HG03520 (cell line): ENCODE data around the gene LEMD1.

Source experiments
- ATAC-seq: cut with Tn5 transposase; IDR thresholded peaks from one replicate; pipeline ENCODE4 v1.9.1; 2021; ENCODE audit warnings: mild to moderate bottlenecking, moderate library complexity; ENCODE audit not compliant: unreplicated experiment

The LEMD1 gene

DNA sequence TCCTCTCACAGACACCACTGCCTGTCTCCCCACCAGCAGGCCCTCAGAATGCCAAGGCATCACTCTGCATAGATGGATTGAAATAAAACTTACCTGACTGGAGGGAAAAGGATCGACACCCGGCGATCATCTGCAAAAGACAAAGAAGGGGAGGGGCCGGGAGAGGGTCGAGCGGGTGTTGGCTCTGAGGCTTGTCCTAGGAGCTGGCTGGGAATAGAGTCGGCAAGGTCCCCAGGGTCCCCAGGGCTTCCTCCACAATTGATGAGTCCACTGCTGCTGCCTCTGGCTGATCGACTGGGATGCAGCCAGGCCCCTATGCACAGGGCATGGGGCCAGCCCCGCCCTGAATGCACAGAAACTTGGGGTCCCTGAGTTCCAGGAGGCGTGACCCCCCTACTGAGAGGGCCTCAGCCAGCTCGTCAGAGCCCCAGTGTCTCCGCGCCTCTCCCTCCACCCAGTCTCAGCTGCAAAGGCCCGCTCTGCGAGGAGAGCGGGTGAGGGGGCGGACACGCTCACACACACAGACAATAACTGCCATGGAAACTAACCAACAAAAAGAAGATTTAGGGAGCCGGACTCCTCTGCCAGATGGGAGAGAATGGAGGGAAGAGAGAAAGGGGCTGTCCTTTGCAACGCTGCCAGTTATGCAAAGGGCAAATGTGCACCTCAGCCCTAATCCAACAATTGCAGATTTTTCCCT is 65.3 kb downstream of the LEMD1 start, which contains the start of gene KLHDC8A:
Gene KLHDC8A (minus strand): TSS at position 483 of the 700 bp plus-strand sequence. CDS start 13,318 bp downstream, outside the sequence.
- ATAC-seq = no peak

DNA sequence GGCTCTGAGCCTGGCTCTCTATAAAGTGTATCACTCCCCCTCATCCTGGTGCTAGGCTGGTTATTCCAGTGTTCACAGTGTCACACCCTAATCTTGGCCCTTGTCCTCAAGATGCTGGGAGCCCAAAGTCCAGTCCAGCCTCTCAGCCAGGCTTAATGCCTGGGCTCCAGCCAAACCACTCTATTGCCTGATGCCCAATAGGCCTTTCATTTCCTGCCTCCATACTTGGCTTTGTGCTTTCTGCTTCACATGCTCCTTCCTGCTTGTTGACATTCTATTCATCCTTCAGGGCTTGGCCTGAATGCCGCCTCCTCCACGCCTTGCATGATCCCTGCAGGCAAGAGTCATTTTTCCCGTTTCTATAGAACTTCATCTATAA is 66.8 kb downstream of the LEMD1 start:
- ATAC-seq = no peak

DNA sequence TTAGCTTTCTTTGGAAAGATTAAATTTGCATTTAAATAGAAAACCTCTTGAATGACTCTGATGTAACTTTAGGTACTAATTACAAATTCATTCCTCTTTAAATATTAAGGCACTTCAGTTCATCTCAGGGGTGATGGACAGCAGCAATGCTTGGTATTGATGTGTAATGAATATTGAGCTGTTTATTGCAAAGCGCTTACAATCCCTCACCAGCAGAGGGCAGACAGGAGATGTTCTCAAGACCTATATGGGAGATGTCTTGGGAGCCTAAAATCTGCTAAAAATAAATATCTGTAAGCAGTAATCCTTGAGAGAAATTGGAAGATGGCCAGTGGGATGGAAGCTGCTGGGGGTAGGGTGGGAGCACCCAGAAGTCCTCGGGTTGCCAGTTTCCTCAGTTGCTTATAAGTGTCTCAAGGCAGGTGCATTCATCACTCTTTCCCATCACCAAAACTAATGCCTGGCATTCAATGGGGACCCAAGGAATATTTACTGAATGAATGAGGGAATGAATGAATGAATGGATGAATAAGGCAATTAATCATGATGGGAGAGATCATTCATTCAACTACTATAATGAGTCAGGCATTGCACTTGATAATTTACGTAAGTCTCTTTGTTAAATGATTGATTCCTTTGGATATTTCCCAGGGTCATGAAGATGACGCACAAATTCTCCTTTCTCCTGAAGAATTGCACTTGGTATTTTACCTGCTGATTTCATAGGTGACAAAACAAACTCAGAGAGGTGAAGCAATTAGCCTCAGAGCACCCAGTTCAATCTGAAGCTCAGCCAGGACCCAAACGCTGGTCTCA is 67.4 kb downstream of the LEMD1 start:
- ATAC-seq = no peak

DNA sequence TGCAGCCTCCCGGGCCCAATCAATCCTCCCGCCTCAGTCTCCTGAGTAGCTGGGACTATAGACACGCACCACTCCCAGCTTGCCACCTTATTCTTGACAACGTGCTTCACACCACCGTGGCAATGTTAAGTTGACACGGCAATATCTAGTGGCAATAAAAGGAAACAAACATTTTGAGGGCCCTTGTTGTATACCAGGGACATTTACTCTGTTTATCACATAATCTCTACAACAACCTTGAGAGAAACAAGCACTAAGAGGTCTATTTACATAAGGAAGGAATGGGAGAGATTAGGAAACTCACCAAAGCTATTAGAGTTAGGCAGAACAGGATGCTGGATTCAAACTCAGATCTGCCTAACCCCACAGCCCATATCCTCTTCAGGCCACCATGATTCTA is 68.2 kb downstream of the LEMD1 start:
- no peak for ATAC-seq

DNA sequence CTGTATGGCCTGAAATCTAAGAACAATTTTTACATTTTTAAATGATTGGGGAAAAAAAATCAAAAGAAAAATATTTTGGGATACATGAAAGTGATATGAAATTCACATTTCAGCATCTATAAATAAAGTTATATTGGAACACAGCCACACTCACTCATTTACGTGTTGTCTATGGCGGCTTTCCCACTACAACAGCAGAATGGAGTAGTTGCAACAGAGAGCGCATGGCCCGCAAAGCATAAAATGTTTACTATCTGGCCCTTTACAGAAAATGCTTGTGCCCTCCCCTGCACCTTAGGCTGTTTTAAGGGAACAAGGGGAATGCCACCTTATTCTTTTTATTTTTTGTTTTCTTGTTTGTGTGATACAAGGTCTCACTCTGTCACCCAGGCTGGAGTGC is 68.7 kb downstream of the LEMD1 start:
- ATAC-seq = no peak

DNA sequence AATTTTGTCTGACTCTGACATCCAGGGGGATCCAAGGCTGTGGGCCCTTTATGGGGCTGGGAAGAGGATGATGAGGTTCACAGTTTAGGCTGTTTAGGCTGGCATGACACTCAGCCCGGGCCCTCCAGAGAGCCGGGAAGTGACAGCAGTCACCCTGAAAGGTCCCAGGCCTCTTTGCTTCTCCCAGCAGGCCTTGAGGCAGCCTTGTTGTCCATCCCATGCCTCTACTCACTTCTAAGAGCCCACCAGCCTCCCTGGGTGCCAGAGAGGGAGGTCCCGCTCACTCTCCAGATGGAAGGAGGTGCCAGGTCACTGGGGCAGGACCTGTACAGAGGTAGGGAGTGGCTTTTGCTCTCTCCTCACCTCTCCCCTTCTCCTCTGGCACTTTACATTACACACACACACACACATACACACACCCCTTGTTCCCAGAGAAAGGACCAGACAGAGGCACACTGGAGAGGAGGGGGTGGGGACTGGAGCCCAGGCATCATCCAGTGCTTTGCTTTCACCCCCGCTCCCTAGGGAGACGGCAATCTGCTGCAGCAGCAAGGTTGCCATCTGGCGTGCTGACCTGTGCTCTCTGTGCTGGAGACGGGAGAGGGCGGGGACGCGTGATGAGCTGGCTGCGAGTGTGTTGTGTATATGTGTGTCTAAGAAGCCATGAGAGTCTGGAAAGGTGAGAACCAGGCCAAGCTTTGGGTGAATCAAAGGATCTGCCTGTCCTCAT is 69.7 kb downstream of the LEMD1 start:
- no peak for ATAC-seq

DNA sequence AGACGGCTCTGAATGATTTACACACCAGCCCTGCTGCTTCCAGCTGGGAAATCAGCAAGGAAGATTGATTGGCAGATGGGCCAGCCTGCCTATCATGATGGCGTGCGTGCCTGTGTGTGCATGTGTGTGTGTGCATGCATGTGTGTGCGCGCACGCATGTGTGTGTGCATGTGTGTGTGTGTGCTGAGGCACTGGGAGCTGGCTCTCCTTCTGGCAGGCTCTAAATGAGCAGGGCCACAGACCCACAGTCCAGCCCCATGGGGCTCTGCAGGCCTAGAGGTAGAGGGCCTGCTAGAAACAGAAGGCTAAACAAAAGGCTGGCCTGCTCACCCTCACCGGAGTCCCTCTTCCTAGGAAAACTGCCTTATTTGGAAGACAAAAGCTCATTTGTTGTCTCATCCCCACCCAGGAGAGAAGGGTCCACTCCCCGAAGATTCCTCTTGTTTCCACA is 71.1 kb downstream of the LEMD1 start:
- ATAC-seq = no peak

DNA sequence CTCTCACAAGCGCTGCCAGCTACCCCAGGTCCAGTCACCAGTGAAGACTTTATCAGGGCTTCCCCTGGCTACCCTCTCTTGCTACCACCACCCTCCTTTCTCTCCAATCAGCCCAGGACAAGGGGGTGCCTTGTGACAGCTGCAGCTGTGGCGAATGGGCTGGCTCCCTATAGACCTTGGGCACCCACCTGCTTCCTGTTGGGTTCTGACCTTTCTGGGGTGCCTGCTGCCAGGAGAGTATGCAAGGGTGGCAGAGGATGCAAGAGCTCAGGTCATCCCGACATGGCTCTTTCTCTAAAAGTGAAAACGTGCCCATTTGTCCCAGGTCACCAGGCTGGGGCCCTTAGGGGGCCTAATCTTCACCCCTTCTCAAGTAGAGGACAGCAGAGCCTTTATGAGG is 71.7 kb downstream of the LEMD1 start:
- no peak for ATAC-seq

DNA sequence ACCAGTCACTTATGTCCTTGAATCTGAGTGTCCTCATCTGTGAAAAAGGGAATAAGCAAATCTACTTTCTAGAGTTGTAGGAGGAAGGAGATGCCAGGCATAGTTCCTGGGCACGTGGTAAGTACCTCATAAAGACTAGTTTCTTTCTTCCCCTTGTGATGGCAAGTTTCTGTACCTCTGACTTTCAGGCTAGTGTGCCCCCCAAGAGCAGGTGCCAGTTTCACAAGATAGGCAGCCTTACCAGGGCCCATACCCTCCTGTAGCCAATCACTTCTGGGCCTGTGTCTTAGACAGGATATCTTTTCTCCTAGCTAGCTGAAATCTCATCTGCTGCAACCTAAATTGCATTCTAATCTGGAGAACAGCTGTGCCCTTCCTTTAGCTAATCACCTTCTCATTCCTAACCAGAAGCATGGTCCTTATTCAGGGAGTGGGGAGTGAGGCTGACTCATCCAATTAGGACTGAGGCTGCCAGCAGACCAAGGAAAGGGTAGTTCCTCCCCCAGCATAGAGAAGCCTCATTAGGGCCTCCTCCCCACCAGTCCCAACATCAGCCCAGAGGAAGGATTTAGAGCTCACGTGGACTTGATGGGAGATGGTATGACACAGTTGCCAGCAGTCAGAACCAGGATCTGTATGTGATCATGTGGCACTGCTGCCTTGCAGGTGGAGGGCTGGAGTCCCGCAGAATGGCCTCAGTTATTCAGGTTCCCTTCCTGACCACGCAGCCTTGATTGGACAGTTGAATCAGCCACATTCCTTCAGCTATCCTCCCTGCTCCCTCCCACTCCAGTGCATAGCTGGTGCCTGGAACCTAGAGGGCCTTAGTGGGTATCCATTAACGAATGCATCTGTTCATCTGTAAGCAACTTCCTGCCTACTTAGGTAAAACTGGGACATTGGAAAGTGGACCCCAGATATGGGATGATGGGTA is 73.0 kb downstream of the LEMD1 start:
- ATAC-seq = no peak

DNA sequence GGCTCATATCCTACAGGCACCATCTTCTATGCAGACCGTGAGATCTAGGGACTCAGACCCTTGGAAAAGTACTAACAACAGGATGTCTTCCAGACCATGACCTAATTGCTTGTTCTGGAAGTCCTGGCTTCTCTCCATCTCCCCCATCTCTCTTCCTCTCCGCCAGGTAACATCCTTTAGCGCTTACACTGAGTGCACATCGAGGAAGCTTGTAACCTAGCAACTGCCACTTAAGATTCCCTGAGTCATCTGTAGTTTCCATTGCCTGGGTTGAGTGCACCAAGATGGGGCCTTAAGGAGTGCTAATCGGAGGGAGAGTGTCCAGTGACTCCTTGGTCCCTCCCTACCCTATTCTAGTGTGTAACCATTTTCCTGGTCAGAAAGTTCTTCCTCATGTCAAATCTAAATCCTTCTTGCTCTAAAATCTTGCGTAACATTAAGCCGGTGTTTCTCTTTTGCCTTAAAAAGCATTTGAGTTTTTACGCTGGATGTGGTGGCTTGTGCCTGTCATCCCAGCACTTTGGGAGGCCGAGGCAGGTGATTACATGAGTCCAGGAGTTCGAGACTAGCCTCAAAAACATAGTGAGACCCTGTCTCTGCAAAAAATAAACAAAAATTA is 74.8 kb downstream of the LEMD1 start:
- ATAC-seq = no peak

DNA sequence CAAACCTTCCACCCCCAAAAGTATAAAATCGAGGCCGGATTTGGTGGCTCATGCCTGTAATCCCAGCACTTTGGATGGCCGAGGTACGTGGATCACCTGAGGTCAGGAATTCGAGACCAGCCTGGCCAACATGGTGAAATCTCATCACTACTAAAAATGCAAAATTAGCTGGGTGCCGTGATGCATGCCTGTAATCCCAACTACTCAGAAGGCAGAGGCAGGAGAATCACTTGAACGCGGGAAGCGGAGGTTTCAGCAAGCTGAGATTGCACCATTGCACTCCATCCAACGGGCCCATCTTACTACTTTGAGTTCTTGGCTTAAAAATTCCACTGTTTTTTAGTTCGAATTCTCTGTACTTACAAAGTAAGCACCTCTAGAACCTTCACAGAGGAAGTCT is 76.1 kb downstream of the LEMD1 start:
- ATAC-seq = no peak

DNA sequence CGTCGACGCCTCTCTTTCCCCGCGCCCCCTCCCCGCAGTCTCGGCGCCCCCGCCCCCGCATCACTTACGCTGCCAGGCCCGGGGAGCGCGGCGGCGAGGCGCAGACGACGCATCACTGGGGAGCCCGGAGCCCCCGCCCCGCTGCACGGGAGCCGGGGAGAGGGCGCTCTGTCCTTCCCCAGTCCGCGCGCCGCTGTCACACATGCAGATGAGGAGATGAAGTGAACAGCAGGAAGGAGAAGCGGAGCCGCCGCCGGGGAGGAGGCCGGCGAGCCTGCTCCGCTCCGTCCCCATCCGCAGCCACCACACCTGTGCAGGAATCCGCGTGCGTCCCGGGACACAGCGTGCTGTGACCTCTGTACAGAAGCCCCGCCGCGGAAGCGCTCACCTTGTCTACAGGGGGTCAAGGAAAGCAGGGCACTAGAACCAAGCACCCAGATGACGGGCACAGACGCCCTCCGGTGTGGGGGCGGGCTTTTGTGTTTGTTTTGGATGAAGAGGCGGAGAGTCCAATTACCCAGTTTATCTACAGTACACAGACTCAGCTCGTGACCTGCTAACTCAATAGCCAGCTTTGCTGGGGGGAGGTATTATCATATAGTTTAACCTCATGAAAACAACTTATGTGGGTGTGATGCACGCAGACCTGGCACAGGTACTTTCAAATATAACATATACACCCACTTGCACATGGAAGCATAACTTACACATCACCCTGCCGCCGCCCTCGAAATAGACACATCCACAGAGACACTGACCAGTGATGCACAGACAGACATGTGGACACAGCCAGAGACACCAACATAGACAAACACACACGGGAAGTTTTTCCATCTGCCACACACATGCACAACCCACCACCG is 77.6 kb downstream of the LEMD1 start:
- no peak for ATAC-seq

DNA sequence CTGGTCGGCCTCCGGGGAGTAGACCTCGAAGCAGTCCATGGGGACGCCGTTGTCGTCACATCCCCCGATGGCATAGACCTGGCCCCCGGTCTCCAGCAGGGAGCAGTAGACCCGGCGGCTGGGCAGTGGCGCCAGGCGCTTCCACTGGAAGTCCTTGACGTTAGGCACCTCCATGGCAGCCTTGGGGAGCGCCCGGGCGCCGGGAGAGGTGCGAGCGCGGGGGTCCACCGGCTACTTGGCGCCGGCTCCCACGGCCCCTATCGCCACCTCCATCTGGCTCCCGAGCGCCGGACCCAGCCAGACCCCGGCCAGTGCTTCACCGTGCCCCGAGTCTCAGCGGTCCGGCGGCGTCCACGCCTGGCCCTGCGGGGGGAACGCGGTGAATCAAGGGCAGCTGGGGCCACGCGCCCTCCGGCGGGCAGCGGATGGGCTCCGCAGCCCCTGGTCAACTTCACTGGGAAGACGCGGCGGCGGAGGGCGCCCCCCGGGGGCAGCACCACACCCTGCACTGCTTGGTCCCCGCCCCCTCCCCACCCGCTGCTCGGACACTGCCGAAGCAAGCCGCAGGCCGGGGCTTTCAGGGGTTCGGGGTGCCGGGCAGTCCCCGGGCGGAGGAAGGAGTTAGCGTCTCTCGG is 78.3 kb downstream of the LEMD1 start:
- ATAC-seq = no peak

DNA sequence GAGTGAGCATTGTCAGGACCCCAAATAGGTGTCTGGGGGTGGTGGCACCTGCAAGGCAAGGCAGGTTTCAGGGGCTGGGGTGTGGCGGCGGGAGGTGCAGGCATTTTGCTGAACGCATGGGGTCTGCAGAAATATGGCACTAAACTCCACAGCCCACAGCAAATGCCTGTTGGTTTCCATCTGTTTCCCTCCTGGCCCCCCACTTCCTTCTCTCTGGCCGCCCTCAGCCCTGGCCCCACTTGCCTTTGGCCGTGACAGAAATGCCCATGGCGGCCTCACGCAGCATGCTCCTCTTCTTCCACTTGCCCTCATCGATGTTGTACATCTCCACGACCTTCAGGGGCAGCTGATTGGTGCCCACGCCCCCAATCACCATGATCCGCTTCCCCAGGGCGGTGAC is 78.9 kb downstream of the LEMD1 start:
- ATAC-seq = no peak

DNA sequence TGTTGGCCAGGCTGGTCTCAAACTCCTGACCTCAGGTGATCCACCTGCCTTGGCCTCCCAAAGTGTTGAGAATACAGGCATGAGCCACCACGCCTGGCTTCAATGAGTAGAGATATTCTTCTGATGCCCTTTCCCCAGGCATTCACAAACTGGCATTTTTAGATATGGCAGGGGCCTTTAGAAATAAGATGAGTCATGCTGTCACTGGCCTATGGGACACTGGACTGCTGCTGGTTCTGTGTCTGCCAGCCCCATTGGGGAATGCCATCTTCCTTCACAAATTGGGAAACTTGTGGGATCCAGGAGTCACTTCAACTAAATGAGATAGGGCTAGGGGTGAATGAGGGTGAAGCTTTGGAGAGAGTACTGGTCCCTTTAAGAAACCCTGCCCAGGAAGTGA is 81.2 kb downstream of the LEMD1 start:
- ATAC-seq = no peak

DNA sequence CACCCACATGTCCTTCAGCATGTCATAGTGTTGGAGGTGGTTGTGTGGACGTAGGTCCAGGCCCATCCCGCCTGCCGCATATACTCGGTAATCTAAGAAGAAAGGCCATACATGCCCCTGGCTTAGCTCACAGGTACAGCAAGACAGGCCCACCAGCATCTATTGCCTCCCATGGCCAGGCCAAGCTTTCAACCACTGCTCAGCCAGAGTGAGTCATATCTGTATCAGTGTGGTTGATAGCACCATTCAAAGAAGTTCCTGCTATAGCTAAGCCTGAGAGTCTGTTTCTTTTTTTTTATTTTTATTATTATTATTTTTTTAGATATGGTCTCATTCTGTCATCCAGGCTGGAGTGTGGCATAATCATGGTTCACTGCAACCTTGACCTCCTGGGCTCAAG is 82.1 kb downstream of the LEMD1 start:
- peak; percentile 90 for ATAC-seq

DNA sequence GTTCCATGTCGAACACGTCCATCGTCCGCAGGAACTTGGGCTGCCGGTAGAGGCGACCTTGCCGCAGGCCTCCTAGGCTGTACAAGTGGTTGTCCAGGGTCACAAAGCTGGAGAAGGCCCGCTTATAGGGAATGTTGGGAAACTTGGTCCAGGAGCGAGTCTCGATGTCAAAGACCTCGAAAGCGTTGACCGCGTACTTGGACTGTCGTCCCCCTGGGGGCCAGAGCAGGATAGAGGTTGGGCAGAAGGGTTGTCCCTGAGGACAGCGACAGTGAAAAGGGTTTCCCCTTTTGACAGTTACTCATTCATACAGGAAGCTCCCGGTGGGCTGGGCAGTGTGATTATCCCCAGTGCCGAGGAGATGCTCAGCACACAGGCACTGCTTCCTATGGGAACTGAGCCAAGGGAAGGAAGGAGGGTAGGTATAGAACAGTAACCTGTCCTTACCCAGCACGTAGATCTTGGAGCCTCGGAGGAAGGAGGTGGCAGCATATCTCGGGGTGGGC is 82.6 kb downstream of the LEMD1 start:
- ATAC-seq = no peak

DNA sequence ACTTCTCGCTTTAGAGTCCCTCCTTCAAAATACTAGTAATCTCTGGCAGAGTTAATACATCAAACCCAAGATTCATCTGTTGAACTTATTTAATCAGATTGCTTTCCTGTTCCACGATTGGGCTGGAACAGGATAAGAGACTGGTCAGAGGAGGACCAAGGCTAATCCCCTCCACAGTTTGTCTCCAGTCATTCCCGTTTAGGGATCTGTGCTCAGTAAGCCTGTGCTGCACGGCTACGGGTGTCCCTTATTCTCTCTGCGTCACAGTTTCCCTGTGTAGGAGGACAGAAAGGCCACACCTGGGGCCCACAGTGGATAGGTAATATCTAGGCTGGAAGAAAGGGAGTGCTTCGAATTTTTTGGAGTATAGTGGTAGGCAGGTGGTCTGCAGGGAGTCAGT is 83.8 kb downstream of the LEMD1 start:
- ATAC-seq = no peak

DNA sequence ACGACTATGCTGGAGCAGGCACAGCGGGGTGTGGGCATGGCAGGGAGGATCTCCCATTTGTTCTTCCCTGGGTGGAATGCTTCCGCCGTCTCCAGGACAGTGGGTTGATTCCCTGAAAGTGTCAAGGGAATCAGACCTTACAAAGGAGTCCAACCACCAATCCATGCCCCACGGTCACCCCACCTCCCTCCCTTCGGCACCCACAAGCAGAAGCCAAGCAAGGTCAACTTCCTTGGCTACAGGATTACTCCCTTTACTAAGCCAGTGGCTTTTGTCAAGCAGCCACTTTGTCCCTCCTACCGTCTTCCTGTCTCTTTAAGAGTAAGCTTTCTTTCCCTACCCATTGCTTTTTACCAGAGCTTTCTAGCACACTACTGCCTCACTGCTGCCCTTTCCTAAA is 84.4 kb downstream of the LEMD1 start:
- no peak for ATAC-seq
